Measurements from ENCODE around the gene GRM4. TPM values are rescaled to one million over a fixed set of nuclear protein-coding genes. Genes with fewer than 3 reads are reported as not detected.
A peak's percentile ranks its signal among the peaks of the same experiment; 100 is the strongest.

Gene GRM4
- total and polyA plus RNA-seq, 9 of the 15 experiments (the other 6 are each of a cell fraction or from before 2014, with no cell fraction given): 0.18 TPM; not detected in 8

- no peak for TF ChIP-seq ZNF280B (CRISPR knock-in tag; IDR thresholded peaks at IDR 0.05)
- peak; percentile 62; the same call in 1 of the 2 replicates for TF ChIP-seq CBFB (CRISPR knock-in tag; IDR thresholded peaks at IDR 0.05)
- TF ChIP-seq KLF16 (IDR thresholded peaks at IDR 0.05): peak; percentile 48; the same call in 1 of the 2 replicates
- no peak; a peak in 1 of 4 replicates for TF ChIP-seq NONO (IDR thresholded peaks at IDR 0.05; ENCODE audit: low read depth in 2 of 2, low read length in 1 of 2)
- no peak for TF ChIP-seq PML (IDR thresholded peaks at IDR 0.05; ENCODE audit: low read length)
- peak; percentile 92 for TF ChIP-seq DEAF1 (CRISPR knock-in tag; IDR thresholded peaks at IDR 0.05)
- no peak for TF ChIP-seq TAF1 (IDR thresholded peaks at IDR 0.05; ENCODE audit: control insufficient read depth, extremely low read depth, insufficient read depth, low read length, severe bottlenecking)
- no peak for TF ChIP-seq E2F8 (IDR thresholded peaks at IDR 0.05; ENCODE audit: low read depth, partially characterized antibody)
- no peak for TF ChIP-seq TEAD1 (CRISPR knock-in tag; IDR thresholded peaks at IDR 0.05)
- no peak for TF ChIP-seq DDX20 (tag; IDR thresholded peaks at IDR 0.05; ENCODE audit: low read depth)
- peak; percentile 64; the same call in 1 of the 2 replicates for TF ChIP-seq CXXC5 (CRISPR knock-in tag; IDR thresholded peaks at IDR 0.05)
- peak; percentile 34 for TF ChIP-seq PCBP1 (IDR thresholded peaks at IDR 0.05; ENCODE audit: low read depth, low read length, poor library complexity, severe bottlenecking)
- no peak for TF ChIP-seq JUN (IDR thresholded peaks at IDR 0.05; ENCODE audit: borderline replicate concordance, low read depth, low read length)
- TF ChIP-seq JUN (CRISPR knock-in tag; IDR thresholded peaks at IDR 0.05; ENCODE audit: borderline replicate concordance): 0 out of 2 replicates have a peak, but pooled peaks have one; percentile 32
- no peak for TF ChIP-seq SIN3B (IDR thresholded peaks at IDR 0.05; ENCODE audit: low read depth)
- peak; percentile 21; the same call in 1 of the 2 replicates for TF ChIP-seq JUND (IDR thresholded peaks at IDR 0.05; ENCODE audit: borderline replicate concordance, low read depth, low read length)
- no peak for TF ChIP-seq JUND (tag; IDR thresholded peaks at IDR 0.05; ENCODE audit: borderline replicate concordance, low read depth, low read length)
- TF ChIP-seq GATA2 (CRISPR knock-in tag; IDR thresholded peaks at IDR 0.05): 0 out of 2 replicates have a peak, but pooled peaks have one; percentile 27
- TF ChIP-seq RBM14 (IDR thresholded peaks at IDR 0.05; ENCODE audit: borderline replicate concordance, insufficient read depth, low read depth, low read length): 0 out of 2 replicates have a peak, but pooled peaks have one; percentile 78
- TF ChIP-seq FIP1L1 (IDR thresholded peaks at IDR 0.05; ENCODE audit: low read depth, low read length, poor library complexity, severe bottlenecking): peak; percentile 70
- TF ChIP-seq FOXA1 (IDR thresholded peaks at IDR 0.05; ENCODE audit: borderline replicate concordance): no peak
These were observed 9.0 kb upstream of the GRM4 start (continued) for GRCh38 chr6:34154668-34155447.
